Measurements from ENCODE around the gene MACROD2.

MACROD2 gene

DNA sequence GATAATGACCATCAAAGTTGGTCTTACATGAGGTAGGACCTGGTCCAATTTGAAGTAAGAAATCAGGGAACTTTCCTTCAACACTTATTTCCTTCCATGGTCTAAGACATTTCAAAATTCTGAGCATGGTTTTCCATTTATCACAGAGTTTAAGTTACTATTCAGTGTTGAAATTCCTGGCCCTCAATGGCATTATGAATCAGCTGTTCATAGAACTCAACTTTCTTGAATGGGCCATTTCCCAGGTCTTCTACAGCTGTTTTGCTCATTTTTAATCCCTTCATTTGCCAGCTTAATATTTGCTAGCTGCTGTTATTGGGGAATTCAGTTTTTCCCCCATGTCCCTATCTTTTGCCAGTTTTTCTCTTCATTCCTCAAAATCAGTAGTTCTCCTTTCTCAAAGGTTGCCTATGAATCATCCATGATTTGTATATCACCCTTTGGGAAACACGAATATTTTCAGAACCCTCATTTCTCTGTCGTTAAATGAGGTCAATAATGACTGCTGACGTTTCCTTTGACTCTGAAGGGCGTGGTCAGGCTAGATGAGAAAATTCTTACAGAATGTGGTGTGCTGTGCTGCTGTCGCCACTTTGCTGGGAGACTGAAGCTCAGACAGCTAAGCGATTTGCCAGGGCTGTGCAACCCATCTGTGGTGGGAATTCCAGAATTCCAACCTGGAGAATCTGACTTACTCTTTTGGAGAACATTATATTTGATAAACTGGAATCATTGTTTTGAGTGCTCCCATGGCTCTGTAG lies 558.6 kb downstream of the MACROD2 start:
- no peak for DNase-seq

- DNase-seq: no peak
Measured at GRCh38 chr20:14555676-14556075, 560.4 kb downstream of the MACROD2 start.

DNA sequence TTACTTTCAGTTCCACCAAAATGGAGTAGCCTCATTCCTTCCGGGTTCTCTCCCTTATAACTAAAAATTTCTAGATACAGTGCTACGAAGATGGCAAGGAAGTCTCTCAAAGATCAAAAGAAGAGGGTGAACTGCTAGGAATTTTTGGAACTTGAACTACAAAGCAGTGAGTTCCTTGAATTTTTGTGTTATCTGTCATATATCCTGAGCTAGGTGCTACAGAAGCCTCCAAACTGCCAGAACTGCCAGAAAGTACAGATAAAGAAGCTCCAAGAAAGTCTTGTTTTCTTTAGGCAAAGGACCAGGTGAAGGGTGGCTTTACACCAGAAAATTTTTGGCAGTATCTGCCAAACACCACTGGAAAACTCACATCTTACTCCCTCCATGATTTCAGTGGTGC lies 560.9 kb downstream of the MACROD2 start:
- DNase-seq: no peak

DNA sequence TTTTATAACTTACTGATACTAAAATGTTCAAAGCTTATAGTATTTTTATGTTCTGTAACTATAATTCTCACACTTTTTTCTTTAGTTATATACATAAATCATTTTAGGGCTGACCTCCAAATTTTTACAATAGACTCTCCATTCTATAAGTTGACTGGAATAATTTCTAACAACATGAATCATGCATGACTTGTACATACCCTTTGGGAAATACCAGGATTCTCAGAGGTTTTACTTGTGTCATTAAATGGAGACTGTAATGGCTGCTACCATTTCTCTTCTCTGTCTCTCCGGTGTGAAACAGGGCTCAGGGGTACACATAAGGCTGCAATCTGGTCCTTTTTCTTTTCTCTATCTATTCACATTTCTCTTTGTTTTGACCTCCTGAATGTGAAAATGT lies 564.3 kb downstream of the MACROD2 start:
- DNase-seq: no peak

DNA sequence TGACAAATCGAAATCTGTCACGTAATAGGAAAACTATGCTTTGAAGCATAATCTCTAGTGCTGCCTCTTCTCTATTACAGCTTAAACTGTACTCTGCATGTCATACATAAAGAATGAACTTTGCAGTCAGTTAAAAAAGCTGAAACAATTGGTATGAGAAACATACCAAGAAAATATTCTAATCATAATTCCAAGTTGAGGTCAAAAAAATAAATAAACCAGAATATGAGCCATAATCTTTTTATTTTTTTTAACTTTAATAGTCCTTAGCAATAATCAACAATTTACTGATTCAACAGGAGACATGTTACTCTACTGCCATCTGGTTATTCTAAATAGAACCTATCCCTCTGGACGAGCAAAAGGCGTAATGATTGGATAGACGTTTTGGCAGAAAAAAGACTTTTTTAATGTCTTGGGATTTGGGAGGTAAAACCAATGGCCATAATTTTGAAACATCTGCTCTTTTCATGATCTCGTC lies 566.5 kb downstream of the MACROD2 start:
- no peak for DNase-seq

GRCh38 chr20:14562981-14563380 lies 567.7 kb downstream of the MACROD2 start:
- DNase-seq: no peak

DNA sequence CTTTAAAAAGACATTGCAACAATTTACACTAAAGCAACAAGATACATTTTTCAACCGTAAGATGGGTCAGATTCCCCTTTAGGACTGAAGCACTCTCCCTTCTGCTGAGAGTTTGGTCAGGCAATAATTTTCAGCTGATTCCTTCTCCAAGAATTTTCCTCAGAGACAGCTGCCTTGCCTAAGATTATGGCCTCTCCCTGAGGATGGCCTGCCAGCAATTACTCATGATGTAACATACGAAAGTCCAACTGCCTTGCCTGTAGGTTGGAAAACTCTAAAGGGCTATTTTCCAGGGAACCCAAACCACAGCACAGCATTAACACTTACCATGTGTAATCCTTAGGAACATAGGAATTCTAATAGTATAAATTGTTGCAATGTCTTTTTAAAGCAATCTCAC lies 571.2 kb downstream of the MACROD2 start:
- no peak for DNase-seq

GRCh38 chr20:14568225-14568624 lies 572.9 kb downstream of the MACROD2 start:
- no peak for DNase-seq

GRCh38 chr20:14568701-14569100 lies 573.4 kb downstream of the MACROD2 start:
- DNase-seq: no peak

- DNase-seq: no peak
Measured at GRCh38 chr20:14569641-14570040, 574.3 kb downstream of the MACROD2 start.

GRCh38 chr20:14570811-14571210 lies 575.5 kb downstream of the MACROD2 start:
- no peak for DNase-seq

DNA sequence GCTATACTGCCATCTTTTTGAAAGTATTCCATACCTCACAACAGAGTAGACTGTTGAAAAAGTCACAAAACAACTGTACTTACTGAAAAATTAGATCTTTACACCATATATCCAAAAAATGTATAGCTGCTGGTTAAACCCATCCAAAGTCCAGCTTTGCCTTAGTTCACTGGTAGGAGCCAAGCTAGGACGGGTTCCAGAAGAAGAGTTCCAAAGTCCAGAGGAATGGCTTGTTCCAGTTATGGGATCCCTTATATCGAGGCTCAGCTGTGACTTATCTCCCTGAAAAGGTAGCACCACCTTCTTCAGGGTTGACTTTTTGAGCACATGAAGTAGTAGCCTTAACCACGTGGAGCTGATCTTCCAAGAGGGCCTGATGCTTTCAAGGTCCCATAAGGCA lies 578.4 kb downstream of the MACROD2 start:
- DNase-seq: no peak

DNA sequence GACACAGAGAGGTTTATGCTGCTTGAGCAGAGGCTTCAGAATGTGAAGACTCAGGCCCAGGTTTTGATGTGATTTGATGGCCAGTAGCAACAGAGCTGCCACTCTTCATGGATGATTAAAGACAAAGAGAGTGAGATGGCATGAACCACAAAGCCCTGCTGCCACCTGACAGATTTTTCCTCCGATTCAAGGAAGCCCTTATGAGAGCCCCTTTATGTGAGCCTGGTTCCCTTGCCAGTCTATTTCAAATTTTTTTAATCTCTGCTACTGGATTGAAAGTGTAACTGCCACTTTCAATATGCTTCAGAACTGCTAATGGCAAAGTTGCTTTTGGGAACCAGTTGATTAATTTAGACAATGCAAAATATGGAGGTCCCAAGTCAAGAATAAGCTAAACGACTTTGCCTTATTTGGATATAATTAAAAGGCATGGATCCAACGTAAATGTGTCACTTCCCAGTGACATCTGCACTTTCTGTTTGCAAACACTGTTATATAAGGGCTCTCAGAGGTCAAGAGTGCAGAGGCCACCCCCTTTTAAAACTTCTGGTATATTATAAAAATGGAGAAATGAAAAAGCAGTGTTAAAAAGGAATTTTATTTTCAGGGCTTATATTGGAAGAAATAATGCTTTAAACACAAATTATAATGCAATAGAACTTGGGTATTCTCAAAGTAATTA lies 581.0 kb downstream of the MACROD2 start:
- DNase-seq: no peak

DNA sequence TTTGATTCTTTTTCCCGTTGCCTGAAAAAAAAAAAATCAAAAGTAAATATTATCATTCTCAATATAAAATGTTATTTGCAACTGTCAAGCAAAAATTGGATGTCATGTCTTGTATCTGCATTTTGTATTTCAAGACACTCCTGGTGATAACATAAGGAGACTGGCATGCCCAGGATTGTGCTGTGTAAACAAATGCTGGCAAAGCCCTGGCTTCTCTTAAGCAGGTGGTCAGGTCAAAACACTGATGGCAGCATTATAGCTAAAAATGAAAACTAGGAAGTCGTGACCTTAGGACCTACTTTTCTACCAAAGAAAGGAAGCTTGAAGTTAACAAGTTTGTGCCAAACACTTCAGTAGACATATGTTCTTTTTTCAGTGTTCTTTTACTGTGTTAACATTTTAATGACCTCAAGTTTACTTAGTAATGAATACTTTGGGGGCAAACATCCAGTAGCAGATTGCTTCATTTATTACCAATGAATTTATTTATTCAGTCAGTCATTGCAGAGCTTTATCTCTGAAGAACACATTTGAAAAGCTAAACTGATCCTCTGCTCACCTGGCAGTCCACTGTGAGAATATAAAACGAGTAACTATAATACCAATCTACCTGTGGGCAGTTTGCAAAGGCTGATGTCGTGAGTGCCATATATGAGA lies 585.2 kb downstream of the MACROD2 start:
- DNase-seq: no peak

DNA sequence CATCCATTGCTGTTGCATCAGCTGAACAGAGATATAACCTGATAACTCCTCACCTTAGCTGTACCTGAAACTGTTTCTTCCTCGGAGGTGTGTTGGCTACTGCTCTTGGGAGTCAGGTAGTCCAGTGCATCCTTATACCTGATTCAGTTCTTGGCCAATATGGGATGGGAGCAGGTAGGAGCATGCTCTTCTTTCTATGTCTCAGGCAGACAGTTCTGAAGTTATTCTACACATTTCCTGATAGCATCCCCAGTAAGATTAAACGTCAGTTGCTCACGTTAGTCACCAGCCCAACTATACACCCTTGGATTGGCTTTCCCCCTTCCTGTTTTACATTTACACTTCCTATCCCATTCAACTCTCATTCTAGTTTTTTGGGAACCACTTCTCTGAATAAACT lies 586.4 kb downstream of the MACROD2 start:
- DNase-seq: no peak

DNA sequence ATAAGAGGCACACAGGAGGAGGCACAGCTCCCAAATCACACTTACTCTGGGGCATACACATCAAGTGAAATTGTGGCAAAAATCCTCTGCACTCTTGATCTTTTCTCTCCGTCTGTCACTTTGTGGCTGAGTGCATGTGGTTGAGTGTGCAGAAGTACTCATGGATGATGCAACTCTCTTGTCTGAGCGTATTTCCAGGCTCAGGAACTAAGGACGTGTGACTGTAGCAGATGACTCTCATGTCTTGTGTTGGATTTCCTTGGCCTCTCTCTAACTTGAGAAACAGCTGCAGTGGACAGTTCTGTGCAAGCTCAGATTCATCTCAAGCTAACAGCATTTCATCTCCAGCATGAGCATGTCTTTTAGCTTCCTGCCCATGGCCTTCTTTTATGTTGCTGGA lies 587.5 kb downstream of the MACROD2 start:
- DNase-seq: no peak

DNA sequence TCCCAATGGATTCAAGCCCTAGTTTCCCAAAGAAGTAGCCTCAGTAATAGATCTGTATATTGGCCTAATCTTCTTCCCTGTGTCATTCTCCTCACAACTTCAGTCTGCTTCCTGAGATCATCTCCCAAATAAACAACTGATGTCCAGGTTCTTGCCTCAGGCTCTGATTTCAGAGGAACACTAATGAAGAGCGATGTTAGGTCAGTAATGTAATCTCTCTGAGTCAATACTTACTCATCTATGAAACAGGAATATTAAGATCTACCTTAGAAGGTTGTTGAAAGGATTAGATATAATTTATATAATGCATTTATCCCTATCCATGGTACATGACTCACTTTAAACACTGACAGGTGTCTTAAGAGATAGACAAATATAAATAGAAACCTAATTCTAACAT lies 588.1 kb downstream of the MACROD2 start:
- DNase-seq: no peak

DNA sequence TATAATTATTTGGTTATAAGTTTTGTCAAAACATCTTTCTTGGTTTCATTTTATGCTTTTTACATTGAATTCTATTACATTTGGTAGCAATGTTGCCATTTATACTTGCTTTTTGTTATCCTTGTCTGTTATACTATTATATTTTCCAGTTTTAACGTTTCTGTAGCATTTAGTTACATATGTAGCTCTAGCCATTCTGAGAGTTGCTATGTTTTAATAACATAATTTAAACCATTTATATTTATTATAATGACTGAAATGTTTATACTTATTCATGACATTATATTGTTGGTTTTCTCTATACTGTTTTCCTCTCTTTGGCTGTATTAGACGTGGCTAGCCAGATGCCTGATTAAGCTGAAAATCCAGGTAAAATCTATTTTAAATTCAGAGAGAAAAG lies 594.1 kb downstream of the MACROD2 start:
- no peak for DNase-seq

DNA sequence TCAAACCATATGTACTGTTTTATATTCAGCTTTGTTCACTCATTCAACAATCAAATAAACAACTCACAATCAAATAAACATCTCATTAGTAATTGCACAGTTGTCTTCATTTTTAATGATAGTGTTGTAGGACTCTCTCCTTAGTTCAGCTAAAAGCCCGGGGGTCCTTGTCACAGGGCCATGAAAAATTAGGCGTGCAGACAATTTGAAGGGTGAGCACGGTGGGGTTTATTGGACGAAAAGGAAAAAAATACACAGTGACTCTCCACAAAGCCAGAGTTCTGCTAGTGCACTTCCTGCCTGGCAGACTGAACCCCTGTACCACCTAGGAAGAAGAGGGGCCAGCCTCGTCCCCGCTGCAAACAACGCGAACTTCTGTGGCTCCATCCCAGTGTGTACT lies 599.7 kb downstream of the MACROD2 start:
- no peak for DNase-seq

DNA sequence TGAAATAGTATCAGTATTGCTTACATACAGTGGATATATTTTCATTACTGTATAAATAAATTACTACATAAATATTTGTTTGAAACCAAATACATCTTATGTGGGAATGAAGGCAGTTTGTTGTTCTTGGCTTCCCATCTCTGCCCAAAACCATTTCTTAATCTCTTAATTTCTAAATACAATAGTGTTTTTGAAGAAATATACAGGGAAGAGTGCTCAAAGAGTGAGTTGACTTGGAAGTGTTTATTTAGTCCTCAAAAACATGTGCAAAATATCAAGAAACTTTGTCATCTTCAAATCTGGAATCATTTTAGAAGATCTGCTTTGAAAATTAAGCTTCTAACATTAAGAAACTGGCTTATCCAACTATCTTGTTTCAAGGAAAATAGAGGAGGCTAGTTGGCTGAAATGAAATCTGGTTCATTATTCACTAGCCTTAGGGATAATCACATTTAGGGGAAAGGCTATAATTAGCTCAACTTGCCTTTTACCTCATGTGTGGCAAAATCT lies 601.9 kb downstream of the MACROD2 start:
- DNase-seq: no peak

DNA sequence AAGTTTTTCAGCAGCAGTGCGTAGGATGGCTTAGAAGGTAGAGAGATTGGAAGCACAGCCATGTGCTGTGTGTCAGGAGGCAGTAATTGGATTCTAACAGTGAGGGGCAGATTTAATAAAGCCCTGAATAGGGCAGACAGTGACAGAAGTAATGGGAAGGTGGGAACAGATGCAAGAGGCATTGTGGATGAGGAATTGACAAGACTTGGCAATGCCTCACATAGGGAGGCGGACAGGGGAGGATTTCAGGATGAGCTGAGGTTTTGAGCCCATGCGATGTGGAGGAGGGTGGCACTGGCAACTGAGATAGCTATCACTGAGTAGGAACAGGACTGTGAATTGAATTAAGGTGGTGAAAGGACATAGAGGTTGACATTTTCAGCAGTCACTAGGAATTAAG lies 604.3 kb downstream of the MACROD2 start:
- DNase-seq: no peak

DNA sequence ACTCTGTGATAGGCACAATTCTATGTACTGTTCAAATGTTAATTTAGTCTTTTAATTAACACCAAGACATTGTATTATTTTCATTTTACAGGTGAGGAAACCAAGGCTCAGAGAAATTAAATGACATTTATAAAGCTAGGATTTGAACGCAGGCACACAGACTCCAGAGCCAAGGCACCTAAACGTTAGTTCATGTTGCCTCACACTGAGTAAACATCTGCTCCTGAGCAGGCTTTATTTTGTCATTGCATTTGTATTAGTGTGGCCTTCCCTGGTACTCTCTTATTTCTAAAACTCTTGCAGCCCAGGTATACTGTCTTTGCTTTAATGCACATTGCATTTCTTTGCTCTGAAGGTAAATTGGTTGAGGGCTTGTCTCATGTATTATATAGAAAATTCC lies 605.2 kb downstream of the MACROD2 start:
- no peak for DNase-seq

DNA sequence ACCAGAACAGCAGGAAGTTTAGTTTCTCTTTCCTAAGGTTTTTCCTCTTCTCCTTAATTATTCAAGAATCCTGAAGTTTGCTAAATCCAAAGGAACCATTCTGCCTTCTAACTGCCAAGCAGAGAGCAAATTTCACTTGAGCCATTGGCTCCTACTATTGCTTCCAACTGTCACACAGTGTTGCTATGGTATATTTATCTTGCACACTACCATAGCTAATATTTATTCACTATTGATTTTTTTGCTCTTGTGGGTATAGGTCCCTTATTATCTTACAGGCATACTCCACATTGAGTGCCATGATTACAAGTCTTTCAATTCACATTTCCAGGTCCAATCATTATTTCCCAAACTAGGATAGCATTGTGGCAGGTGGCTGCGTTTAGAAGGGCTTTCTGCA lies 608.8 kb downstream of the MACROD2 start:
- no peak for DNase-seq

Data from NCI-H2107 (cell line).